Endodermal cell (in vitro differentiated cells): ENCODE measurements around the gene COL1A1. TPM values are rescaled to one million over a fixed set of nuclear protein-coding genes. Genes with fewer than 3 reads are reported as not detected.

ENCODE experiments used
- DNase-seq: peaks from one replicate; pipeline ENCODE4 v3.0.0-alpha.2; 2017
- H3K27ac ChIP-seq: 2 replicates; pipeline ENCODE4 v1.5.1; 2013; ENCODE audit warnings: mild to moderate bottlenecking, low read depth, low read length, moderate library complexity
- H3K27me3 ChIP-seq: 2 replicates; pipeline ENCODE4 v1.6.1; 2013; ENCODE audit warnings: mild to moderate bottlenecking, low read length, moderate library complexity; ENCODE audit not compliant: insufficient read depth, control insufficient read depth, poor library complexity, severe bottlenecking
- H3K36me3 ChIP-seq: 2 replicates; pipeline ENCODE4 v1.7.0; 2013; ENCODE audit warnings: mild to moderate bottlenecking, low read length, moderate library complexity; ENCODE audit not compliant: control insufficient read depth, insufficient read depth
- H3K4me1 ChIP-seq: one replicate; pipeline ENCODE4 v1.7.0; 2013; ENCODE audit warnings: low read length; ENCODE audit not compliant: control insufficient read depth, insufficient read depth
- H3K4me3 ChIP-seq: 2 replicates; pipeline ENCODE4 v1.5.1; 2013; ENCODE audit warnings: mild to moderate bottlenecking, low read length, moderate library complexity
- H3K9ac ChIP-seq: 2 replicates; pipeline ENCODE4 v1.6.1; 2013; ENCODE audit warnings: mild to moderate bottlenecking, low read length, moderate library complexity; ENCODE audit not compliant: poor library complexity, severe bottlenecking; ENCODE audit errors: extremely low read depth
- H3K9me3 ChIP-seq: 2 replicates; pipeline ENCODE4 v1.6.1; 2013; ENCODE audit warnings: mild to moderate bottlenecking, low read length, moderate library complexity; ENCODE audit not compliant: control insufficient read depth
- H3K27ac Mint-ChIP-seq: 2 replicates; pipeline ENCODE4 v1.8.0; 2020; ENCODE audit warnings: mixed read lengths
- H3K27me3 Mint-ChIP-seq: 2 replicates; pipeline ENCODE4 v1.8.0; 2021; ENCODE audit warnings: mild to moderate bottlenecking, mixed read lengths; ENCODE audit not compliant: insufficient read depth
- H3K36me3 Mint-ChIP-seq: 2 replicates; pipeline ENCODE4 v1.8.0; 2020; ENCODE audit warnings: low read depth, mixed read lengths
- H3K4me1 Mint-ChIP-seq: 2 replicates; pipeline ENCODE4 v1.8.0; 2020; ENCODE audit warnings: mixed read lengths
- H3K4me3 Mint-ChIP-seq: 2 replicates; pipeline ENCODE4 v1.8.0; 2020; ENCODE audit warnings: mild to moderate bottlenecking, moderate library complexity, mixed read lengths
- H3K9me3 Mint-ChIP-seq: 2 replicates; pipeline ENCODE4 v1.8.0; 2020; ENCODE audit warnings: mild to moderate bottlenecking, mixed read lengths
- WGBS, 2 experiments: methylation state at CpG; one replicate each; pipeline versions ENCODE4 v1.1.5 to v1.1.7; 2013; ENCODE audit warnings: missing lambda C conversion rate in 2 of 2, mixed read lengths in 1 of 2; ENCODE audit not compliant: insufficient coverage in 1 of 2, insufficient read length in 1 of 2; 5-methylcytosine and 5-hydroxymethylcytosine counted together
- total RNA-seq, 2 donors: library from RNA; stranded (reverse); fragmentation: NEBNext Ultra II Directional in 1 of 2; extraction: Animal tissue kit (Norgen Biotek cat#: 25700) in 1 of 2; gene quantifications; 2 replicates in 1 of 2; 3 replicates in 1 of 2; pipeline ENCODE4 v1.2.1, GENCODE V29; 2021
- TF ChIP-seq, protein P1 (sequence below): fragments of 200-600 bp; sonication (generic); conservative IDR thresholded peaks from 2 replicates; pipeline ENCODE4 v1.5.0; 2021; ENCODE audit warnings: antibody characterized with exemption, mild to moderate bottlenecking

The COL1A1 gene
- total RNA-seq, 2 donors from 2014 or later: 62.2 to 85.6 TPM

DNA sequence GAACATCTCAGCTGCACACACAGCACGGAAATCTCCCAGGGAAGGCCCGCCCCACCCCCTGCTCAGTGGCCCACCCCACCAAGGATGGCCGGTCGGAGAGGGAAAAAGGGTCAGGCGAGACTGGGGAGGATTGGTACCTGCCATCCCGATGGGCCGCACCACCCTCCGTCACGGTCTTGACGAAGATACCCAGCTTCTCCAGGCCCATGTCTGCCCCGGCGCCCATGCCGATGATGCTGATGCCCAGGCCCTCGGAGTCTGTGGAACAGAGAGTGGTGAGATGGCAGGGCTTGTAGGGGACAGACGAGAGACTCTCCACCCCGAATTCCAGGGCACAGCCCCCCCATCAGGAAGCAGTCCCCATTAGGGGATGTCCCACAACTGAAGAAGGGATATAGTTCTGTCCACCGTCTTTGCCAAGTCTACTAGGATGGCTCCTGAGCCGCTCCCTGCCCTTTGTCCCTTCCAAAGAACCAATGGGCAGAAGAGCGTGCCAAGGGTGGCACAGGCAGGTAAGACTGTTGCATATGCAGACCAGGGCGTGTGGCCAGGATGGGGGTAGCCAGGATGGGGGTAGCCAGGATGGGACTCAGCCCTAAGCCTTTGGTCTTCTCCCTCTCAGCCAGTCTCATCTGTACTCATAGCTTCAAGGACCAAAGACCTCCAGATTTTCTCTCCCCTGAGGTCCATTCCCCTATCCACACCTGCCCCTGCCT is 57.8 kb downstream of the COL1A1 start:
- no peak overlapping the region for H3K4me3 ChIP-seq
- peaks cover 17% of the 10 kb centered on the region for H3K4me1 Mint-ChIP-seq
- H3K36me3 ChIP-seq: peaks cover 51% of the 10 kb centered on the region
- no peaks in the 10 kb centered on the region for H3K9me3 Mint-ChIP-seq
- DNase-seq: no peak
- H3K27ac ChIP-seq: no peak overlapping the region
- H3K9me3 ChIP-seq: no peaks in the 10 kb centered on the region
- 95 to 100% methylated on average over 13 to 20 of the region's 20 CpGs for WGBS, 2 experiments
- H3K4me3 Mint-ChIP-seq: no peak overlapping the region
- TF ChIP-seq, protein P1, sequence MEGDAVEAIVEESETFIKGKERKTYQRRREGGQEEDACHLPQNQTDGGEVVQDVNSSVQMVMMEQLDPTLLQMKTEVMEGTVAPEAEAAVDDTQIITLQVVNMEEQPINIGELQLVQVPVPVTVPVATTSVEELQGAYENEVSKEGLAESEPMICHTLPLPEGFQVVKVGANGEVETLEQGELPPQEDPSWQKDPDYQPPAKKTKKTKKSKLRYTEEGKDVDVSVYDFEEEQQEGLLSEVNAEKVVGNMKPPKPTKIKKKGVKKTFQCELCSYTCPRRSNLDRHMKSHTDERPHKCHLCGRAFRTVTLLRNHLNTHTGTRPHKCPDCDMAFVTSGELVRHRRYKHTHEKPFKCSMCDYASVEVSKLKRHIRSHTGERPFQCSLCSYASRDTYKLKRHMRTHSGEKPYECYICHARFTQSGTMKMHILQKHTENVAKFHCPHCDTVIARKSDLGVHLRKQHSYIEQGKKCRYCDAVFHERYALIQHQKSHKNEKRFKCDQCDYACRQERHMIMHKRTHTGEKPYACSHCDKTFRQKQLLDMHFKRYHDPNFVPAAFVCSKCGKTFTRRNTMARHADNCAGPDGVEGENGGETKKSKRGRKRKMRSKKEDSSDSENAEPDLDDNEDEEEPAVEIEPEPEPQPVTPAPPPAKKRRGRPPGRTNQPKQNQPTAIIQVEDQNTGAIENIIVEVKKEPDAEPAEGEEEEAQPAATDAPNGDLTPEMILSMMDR: no peak
- H3K27ac Mint-ChIP-seq: no peak overlapping the region
- no peaks in the 10 kb centered on the region for H3K27me3 ChIP-seq
- no peak overlapping the region for H3K9ac ChIP-seq
- H3K36me3 Mint-ChIP-seq: peaks cover 61% of the 10 kb centered on the region
- peaks cover 2% of the 10 kb centered on the region for H3K27me3 Mint-ChIP-seq
- peaks cover 9% of the 10 kb centered on the region for H3K4me1 ChIP-seq

DNA sequence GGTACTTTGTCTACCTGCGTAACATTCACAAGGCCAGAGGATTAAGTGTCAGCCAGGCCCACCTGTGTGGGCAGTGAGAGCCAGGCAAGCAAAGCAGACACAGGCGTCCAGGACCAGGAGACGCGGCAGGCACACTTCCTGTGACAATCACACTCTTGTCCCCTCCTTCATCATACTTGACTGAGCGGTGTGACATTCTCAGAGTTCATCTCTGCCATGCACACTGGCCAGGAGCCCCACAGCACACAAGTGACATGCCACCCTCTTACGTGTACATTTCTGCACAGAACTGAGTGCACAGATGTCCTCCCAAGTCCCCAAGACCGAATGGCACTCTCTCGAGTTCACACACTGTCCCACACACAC is 59.7 kb downstream of the COL1A1 start:
- Mint-ChIP-seq H3K4me3 (no peak overlapping the region), H3K4me1 (peaks cover 1% of the 10 kb centered on the region), H3K9me3 (no peaks in the 10 kb centered on the region), H3K27me3 (no peaks in the 10 kb centered on the region), H3K36me3 (peaks cover 78% of the 10 kb centered on the region), H3K27ac (no peak overlapping the region)
- Histone ChIP-seq H3K27me3 (no peaks in the 10 kb centered on the region), H3K4me1 (peaks cover 3% of the 10 kb centered on the region), H3K9ac (no peak overlapping the region), H3K36me3 (peaks cover 68% of the 10 kb centered on the region), H3K9me3 (no peaks in the 10 kb centered on the region), H3K27ac (no peak overlapping the region), H3K4me3 (no peak overlapping the region)
- DNase-seq: no peak
- TF ChIP-seq, protein P1: no peak
- WGBS, 2 experiments: 92 to 96% methylated on average over 7 to 8 of the region's 8 CpGs

DNA sequence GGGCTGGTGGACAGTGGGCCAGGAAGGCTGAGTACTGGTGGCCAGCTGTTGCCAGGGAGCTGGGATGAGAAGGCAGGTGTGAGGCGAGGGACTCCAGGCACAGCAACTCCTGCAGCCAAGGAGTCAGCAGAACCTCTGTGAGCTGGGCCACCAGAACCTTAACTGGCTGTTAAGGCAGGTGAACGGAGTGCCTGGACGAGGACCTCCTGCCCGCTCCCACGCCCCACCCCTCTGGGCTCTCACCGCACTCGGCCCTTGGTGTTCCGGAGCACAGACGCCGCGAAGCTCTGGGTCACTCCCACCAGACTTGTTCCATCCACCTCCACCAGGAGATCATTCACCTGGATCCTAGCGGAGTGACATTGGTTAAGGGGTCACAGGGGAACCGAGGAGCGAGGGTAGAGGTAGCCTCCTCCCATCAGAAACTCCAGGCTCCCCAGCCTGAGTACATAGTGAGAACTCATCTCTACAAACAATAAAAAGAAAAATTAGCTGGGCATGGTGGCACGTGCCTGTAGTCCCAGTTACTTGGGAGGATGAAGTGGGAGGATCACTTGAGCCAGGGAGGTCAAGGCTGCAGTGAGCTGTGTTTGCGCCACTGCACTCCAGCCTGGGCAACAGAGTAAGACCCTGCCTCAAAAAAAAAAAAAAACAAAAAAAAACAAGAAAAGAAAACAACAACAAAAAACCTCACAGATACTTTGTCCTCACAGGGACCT is 60.2 kb downstream of the COL1A1 start:
- Histone ChIP-seq H3K9me3 (no peaks in the 10 kb centered on the region), H3K27ac (no peak overlapping the region), H3K4me3 (no peak overlapping the region), H3K27me3 (no peaks in the 10 kb centered on the region), H3K36me3 (peaks cover 70% of the 10 kb centered on the region), H3K9ac (no peak overlapping the region), H3K4me1 (peaks cover 3% of the 10 kb centered on the region)
- Mint-ChIP-seq H3K4me1 (peaks cover 1% of the 10 kb centered on the region), H3K4me3 (no peak overlapping the region), H3K9me3 (no peaks in the 10 kb centered on the region), H3K36me3 (peaks cover 83% of the 10 kb centered on the region), H3K27ac (no peak overlapping the region), H3K27me3 (no peaks in the 10 kb centered on the region)
- TF ChIP-seq, protein P1: no peak
- WGBS, 2 experiments: 97 to 100% methylated on average over 2 to 16 of the region's 16 CpGs
- no peak for DNase-seq
